IPS-15b (cell line): Measurements from ENCODE around the gene CDK3.

Experiments
- H3K27me3 ChIP-seq: one replicate; pipeline ENCODE4 v1.6.1; 2013; ENCODE audit warnings: low read length; ENCODE audit not compliant: control insufficient read depth, insufficient read depth
- H3K36me3 ChIP-seq: one replicate; pipeline ENCODE4 v1.6.1; 2013; ENCODE audit warnings: low read length; ENCODE audit not compliant: control insufficient read depth, insufficient read depth
- H3K4me1 ChIP-seq: one replicate; pipeline ENCODE4 v1.6.1; 2013; ENCODE audit warnings: mild to moderate bottlenecking, low read length; ENCODE audit not compliant: control insufficient read depth, insufficient read depth
- H3K4me3 ChIP-seq: one replicate; pipeline ENCODE4 v1.5.1; 2013; ENCODE audit warnings: low read depth, low read length
- H3K9ac ChIP-seq: one replicate; pipeline ENCODE4 v1.6.1; 2013; ENCODE audit warnings: low read depth, mild to moderate bottlenecking, low read length
- H3K9me3 ChIP-seq: one replicate; pipeline ENCODE4 v1.6.1; 2013; ENCODE audit warnings: mild to moderate bottlenecking, low read length; ENCODE audit not compliant: control insufficient read depth, insufficient read depth

The CDK3 gene

DNA sequence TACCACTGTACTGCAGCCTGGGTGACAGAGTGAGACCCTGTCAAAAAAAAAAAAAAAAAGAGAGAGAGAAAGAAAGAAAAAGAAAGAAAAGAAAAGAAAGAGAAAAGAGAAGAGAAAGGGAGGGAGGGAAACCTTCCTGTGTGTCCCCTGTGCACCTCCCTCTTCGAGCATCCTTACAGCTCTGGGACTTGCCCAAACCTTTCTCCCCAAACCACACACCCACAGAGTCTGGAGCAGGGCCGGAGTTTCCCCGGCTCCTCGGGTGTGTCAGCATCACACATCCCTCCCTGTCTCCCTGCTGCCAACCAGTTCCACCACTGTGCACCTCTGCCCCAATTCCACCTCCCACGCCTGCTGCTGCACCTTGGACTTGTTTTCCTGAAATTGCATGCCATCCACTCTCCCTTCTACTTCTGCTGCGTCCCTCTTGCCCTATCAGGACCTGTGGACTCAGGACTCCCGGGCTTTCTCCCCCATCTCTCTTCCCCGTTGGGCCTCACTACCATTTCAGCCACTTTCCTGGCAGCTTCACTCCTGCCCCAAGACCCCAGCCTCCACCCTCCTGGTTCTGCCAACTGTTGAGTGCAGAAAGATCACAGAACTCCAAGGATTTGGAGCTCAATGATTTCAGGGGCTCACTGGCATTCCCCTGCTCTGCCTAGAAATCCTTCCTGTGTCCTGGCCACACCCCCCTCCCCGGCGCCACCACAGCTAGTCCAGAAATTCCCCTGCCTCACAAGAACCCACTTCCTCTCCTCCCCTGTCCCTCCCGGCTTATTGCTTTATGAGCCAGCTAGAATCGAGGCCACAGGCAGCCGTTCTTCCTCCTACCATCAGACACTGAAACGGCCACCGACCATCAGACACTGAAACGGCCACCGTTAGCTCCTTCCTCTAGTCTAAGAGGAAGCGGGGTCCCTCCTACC is 3.7 kb upstream of the CDK3 start:
- Histone ChIP-seq H3K4me1 (no peaks in the 10 kb centered on the region), H3K9me3 (no peaks in the 10 kb centered on the region), H3K36me3 (peaks cover 6% of the 10 kb centered on the region), H3K9ac (peak overlapping the region; percentile 24), H3K27me3 (no peaks in the 10 kb centered on the region), H3K4me3 (no peak overlapping the region)

DNA sequence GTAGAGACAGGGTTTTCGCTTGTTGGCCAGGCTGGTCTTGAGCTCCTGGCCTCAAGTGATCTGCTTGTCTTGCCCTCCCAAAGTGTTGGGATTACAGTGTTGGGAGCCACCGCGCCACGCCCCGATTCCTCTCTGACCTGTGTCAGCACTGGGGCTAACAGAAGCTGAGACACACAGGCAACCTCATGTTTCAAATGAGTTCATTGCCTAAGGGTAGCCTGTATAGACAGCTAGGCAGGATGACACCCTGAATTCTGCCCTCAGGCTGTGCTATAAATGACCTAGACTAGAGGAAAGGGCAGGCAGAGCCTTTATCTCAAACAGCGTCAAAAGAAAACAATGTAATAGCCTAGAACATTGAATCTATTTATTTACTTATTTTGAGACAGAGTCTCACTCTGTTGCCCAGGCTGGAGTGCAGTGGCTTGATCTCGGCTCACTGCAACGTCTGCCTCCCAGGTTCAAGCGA is 2.3 kb upstream of the CDK3 start:
- H3K4me1 ChIP-seq = no peaks in the 10 kb centered on the region
- H3K36me3 ChIP-seq = peaks cover 11% of the 10 kb centered on the region
- H3K4me3 ChIP-seq = no peak overlapping the region
- no peak overlapping the region for H3K9ac ChIP-seq
- no peaks in the 10 kb centered on the region for H3K9me3 ChIP-seq
- H3K27me3 ChIP-seq = no peaks in the 10 kb centered on the region

DNA sequence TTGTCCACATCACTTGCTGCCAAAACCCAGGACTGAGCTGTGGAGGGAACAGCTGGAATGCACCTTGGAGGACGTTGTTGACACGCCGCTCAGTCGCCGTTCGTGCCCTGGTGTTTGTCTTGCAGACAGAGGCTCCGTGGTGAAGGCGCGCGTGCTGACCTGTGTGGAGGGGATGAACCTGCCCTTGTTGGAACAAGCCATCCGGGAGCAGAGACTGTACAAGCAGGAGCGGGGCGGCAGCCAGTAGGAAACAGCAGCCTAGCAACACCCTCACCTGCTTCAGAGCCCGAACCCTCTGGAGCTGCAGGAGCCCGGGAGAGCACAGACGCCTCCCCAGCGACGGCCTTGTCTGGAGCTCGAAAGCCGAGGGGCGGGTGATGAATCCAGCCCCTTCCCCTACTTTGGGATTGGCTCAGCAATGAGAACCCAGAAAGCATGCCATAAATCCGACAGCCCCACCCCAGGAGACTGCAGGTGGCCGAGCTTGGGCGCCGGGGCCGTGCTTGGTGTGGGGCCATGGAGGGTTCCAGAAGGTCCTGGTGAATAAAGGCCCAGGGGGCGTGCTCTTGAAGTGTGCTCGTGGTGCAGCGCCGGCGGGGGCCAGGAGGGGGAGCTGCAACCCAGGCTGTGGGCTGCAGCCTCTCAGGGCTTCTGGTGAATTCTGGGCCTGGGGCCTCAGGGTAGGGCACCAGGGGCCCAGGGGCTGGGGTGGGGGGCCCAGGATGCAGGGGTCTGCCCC is 470 bp upstream of the CDK3 start:
- Histone ChIP-seq H3K27me3 (no peaks in the 10 kb centered on the region), H3K9ac (no peak overlapping the region), H3K4me3 (no peak overlapping the region), H3K4me1 (no peaks in the 10 kb centered on the region), H3K9me3 (no peaks in the 10 kb centered on the region), H3K36me3 (peaks cover 14% of the 10 kb centered on the region)

DNA sequence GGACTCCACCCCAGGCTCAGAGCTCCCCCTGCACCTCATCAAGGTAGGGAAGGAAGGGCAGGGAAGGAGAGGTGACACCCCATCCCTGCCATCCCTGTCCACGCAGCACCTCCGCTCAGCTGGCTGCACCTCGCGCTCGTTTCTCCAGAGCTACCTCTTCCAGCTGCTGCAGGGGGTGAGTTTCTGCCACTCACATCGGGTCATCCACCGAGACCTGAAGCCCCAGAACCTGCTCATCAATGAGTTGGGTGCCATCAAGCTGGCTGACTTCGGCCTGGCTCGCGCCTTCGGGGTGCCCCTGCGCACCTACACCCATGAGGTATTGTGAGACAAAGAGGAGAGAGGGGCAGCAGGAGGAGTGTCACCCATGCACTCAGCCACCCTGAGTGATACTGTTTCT is 1.4 kb downstream of the CDK3 start:
- H3K4me3 ChIP-seq = no peak overlapping the region
- H3K27me3 ChIP-seq = no peaks in the 10 kb centered on the region
- no peaks in the 10 kb centered on the region for H3K4me1 ChIP-seq
- no peaks in the 10 kb centered on the region for H3K9me3 ChIP-seq
- peaks cover 14% of the 10 kb centered on the region for H3K36me3 ChIP-seq
- no peak overlapping the region for H3K9ac ChIP-seq

DNA sequence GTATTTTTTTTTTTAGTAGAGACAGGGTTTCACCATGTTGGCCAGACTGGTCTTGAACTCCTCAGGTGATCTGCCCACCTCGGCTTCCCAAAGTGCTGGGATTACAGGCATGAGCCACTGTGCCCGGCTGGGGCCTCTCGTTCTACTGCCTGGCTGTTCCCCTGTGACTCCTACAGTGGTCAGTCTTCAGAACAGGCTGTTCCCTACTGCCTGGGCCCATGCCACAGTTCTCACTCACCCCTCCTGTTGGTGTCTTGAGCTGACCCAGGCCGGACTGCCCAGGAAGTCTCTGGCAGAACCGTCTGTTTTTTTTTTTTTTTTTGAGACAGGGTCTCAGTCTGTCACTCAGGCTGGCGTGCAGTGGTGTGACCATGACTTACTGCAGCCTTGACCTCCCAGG is 3.3 kb downstream of the CDK3 start:
- H3K4me3 ChIP-seq = no peak overlapping the region
- H3K27me3 ChIP-seq = no peaks in the 10 kb centered on the region
- no peak overlapping the region for H3K9ac ChIP-seq
- no peaks in the 10 kb centered on the region for H3K4me1 ChIP-seq
- H3K9me3 ChIP-seq = no peaks in the 10 kb centered on the region
- H3K36me3 ChIP-seq = peaks cover 14% of the 10 kb centered on the region

DNA sequence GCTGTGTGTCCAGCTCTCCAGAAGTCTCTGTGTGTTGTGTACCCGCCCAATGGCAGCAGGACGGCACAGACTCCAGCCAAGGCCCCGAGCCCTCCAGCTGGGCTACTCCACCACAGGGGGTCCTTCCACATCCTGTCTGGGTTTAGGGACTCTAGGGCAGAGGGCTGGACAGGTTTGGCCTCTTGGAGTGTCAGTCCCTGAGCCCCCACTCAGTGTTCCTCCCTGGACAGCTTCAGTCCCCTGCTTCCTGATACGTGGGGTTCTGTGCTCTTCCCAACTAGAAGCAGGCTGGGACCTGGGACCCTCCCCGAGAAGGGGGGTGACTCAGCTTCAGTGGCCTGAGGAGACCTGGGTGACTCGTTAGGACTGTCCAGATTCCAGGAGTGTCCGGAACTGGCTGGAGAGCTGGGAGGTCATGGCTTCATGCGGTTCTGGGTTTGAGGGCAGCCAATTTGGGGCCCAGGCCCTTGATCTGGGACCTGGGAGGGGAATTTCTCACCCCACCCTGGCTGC is 4.2 kb downstream of the CDK3 start:
- Histone ChIP-seq H3K27me3 (no peaks in the 10 kb centered on the region), H3K36me3 (peaks cover 14% of the 10 kb centered on the region), H3K4me1 (no peaks in the 10 kb centered on the region), H3K9me3 (no peaks in the 10 kb centered on the region), H3K4me3 (no peak overlapping the region), H3K9ac (no peak overlapping the region)

DNA sequence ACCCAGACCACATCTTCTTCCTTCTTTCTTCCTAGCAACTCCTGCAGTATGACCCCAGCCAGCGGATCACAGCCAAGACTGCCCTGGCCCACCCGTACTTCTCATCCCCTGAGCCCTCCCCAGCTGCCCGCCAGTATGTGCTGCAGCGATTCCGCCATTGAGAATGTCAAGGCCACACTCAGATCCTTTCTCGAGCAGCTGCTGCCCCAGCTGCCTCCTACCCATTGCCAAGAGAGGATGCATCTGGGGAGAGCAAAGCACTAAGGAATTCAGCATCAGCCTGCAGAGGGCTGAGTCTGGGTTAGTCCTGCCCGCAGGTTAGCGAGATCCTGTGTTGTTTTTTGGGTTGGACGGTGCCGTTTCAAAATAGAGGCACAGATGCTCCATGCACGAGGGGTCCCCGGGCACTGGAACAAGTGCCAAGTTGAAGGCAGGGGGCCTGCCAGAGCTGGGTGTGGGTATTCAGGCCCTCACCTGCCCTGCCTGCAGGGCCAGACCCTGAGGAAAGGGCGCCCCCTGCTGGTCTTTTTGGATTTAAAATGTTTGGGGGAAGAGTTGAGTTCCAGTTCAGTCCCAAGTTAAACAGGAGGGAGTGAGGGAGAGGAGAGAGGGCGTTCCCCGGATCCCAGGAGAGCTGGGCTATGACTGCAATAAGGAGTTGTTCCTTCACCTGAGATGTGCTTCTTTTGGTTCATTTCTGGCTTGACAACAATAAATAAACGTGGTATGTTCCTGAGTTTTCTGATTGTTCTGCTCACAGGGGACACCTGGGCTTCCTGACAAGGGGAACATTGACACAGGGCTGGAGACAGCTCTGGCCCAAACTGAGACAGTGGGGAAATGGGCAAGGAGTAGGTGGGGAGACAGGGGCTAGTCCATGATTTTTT is 4.9 kb downstream of the CDK3 start:
- H3K4me3 ChIP-seq = no peak overlapping the region
- H3K4me1 ChIP-seq = no peaks in the 10 kb centered on the region
- no peak overlapping the region for H3K9ac ChIP-seq
- H3K9me3 ChIP-seq = no peaks in the 10 kb centered on the region
- H3K27me3 ChIP-seq = no peaks in the 10 kb centered on the region
- H3K36me3 ChIP-seq = peaks cover 14% of the 10 kb centered on the region

DNA sequence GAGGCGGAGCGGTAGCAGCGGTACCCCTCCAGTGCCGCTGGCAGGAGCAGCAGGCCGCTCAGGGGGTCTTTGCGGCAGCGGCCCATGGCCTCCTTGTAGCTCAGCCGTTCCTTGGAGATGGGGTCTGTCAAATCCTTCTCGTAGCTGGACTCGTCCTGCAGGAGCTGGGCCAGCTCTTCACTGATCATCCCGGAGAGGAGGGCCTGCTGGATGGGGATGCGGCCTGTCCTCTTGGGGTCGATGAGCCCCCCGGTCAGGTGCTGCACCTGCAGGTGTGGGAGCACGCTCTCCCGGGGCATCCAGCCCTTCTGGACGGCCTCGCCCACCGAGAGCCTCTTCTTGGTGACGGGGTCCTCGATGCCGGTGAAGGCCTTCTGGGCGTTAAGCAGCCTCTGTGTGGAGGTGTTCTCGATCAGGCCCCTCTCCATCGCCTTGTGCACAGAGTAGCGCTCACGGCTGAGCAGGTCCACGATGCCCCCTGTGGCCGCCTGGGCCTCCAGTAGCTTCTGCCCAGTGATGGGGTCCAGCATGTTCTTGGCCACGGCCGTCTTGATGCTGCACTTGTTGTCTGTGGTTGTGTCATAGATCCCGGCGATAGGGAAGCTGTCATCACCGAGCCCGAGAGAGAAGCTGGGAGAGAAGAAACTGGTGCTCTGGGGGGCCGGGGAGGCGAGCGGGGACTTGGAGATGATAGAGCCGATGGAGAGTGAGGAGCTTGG is 6.6 kb downstream of the CDK3 start:
- no peak overlapping the region for H3K4me3 ChIP-seq
- H3K27me3 ChIP-seq = no peaks in the 10 kb centered on the region
- no peaks in the 10 kb centered on the region for H3K4me1 ChIP-seq
- H3K36me3 ChIP-seq = peaks cover 7% of the 10 kb centered on the region
- no peaks in the 10 kb centered on the region for H3K9me3 ChIP-seq
- no peak overlapping the region for H3K9ac ChIP-seq

DNA sequence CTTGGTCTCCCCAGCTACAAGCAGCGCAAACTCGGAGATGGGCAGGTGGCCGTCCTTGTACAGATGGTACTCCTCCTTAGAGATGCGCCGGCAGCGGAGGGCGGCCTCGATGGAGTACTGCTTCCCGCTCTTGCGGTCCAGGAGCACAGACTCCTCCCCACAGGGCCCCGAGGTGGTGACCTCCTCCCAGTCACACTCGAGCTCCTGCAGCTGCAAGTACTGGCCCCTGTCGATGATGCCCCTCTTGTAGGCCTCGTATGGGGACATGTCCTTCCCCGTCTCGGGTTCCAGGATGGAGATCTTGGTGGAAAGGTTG is 7.2 kb downstream of the CDK3 start:
- Histone ChIP-seq H3K27me3 (no peaks in the 10 kb centered on the region), H3K4me1 (no peaks in the 10 kb centered on the region), H3K9ac (no peak overlapping the region), H3K4me3 (no peak overlapping the region), H3K9me3 (no peaks in the 10 kb centered on the region), H3K36me3 (peaks cover 5% of the 10 kb centered on the region)

DNA sequence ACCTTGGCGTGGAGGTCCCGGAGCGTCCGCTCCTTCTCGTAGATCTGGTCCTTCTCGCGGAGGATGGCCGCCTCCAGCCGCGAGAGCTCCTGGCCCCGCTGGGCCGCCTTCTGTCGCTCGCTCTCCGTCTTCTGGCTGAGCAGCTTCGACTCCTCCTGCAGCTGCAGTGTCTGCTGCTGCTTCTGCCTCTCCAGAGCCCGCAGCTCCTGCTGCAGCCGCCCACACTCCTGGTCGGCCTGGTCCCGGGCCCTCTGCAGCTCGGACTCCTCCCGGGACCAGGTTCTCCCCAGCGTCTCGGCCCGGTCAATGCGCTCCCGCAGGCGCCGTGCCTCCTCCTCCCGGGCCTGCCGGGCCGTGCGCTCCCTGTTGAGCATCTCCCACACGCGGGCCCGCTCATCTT is 7.6 kb downstream of the CDK3 start:
- peaks cover 5% of the 10 kb centered on the region for H3K36me3 ChIP-seq
- H3K9ac ChIP-seq = no peak overlapping the region
- H3K27me3 ChIP-seq = no peaks in the 10 kb centered on the region
- H3K4me1 ChIP-seq = no peaks in the 10 kb centered on the region
- H3K4me3 ChIP-seq = no peak overlapping the region
- no peaks in the 10 kb centered on the region for H3K9me3 ChIP-seq
